Cortex of kidney (tissue), 1 donor: ENCODE data around the gene ANG.

Experiments
- DNase-seq: peaks from one replicate; lab custom pipeline; 2025; lab: John Stamatoyannopoulos, UW

Gene ANG

GRCh38 chr14:20676072-20676471 lies 12.5 kb upstream of the ANG start:
- DNase-seq: no peak

- no peak for DNase-seq
Observed at GRCh38 chr14:20679907-20680306, 8.7 kb upstream of the ANG start.

GRCh38 chr14:20680363-20680762 lies 8.2 kb upstream of the ANG start:
- DNase-seq: no peak

- no peak for DNase-seq
Observed at GRCh38 chr14:20680843-20681347, 7.7 kb upstream of the ANG start.

- DNase-seq: no peak
Observed at GRCh38 chr14:20681348-20682126, 7.0 kb upstream of the ANG start.

GRCh38 chr14:20682127-20682434 lies 6.5 kb upstream of the ANG start:
- DNase-seq: no peak

GRCh38 chr14:20682435-20683124 lies 6.0 kb upstream of the ANG start:
- DNase-seq: no peak

GRCh38 chr14:20683125-20683890 lies 5.3 kb upstream of the ANG start:
- no peak for DNase-seq

- DNase-seq: no peak
Observed at GRCh38 chr14:20683891-20684661, 4.5 kb upstream of the ANG start, which contains the start of gene RNASE4. TSS of gene RNASE4 (plus strand) at chr14:20684560. CDS start at chr14:20699372, 14,812 bp downstream.

GRCh38 chr14:20684662-20685456 lies 3.7 kb upstream of the ANG start:
- DNase-seq: no peak

- no peak for DNase-seq
Observed at GRCh38 chr14:20686386-20687143, 2.0 kb upstream of the ANG start.

GRCh38 chr14:20687362-20688166 lies 1.0 kb upstream of the ANG start:
- no peak for DNase-seq

- no peak for DNase-seq
Observed at GRCh38 chr14:20690848-20691640, 2.5 kb downstream of the ANG start.

- no peak for DNase-seq
Observed at GRCh38 chr14:20692116-20692751, 3.7 kb downstream of the ANG start.

GRCh38 chr14:20696764-20697163 lies 8.2 kb downstream of the ANG start:
- no peak for DNase-seq

GRCh38 chr14:20697273-20698017 lies 8.9 kb downstream of the ANG start:
- DNase-seq: no peak

- no peak for DNase-seq
Observed at GRCh38 chr14:20698018-20698329, 9.4 kb downstream of the ANG start.

- DNase-seq: no peak
Observed at GRCh38 chr14:20698934-20699333, 10.4 kb downstream of the ANG start.
